IPS DF 4.7 (cell line): ENCODE measurements around the gene CCDC136.

Experiments
- DNase-seq: peaks from one replicate; pipeline ENCODE4 v3.0.0-alpha.2; 2013; ENCODE audit warnings: low spot score; ENCODE audit errors: extremely low read depth

The CCDC136 gene

GRCh38 chr7:128843938-128844621 lies 52.3 kb downstream of the CCDC136 start:
- no peak for DNase-seq

DNA sequence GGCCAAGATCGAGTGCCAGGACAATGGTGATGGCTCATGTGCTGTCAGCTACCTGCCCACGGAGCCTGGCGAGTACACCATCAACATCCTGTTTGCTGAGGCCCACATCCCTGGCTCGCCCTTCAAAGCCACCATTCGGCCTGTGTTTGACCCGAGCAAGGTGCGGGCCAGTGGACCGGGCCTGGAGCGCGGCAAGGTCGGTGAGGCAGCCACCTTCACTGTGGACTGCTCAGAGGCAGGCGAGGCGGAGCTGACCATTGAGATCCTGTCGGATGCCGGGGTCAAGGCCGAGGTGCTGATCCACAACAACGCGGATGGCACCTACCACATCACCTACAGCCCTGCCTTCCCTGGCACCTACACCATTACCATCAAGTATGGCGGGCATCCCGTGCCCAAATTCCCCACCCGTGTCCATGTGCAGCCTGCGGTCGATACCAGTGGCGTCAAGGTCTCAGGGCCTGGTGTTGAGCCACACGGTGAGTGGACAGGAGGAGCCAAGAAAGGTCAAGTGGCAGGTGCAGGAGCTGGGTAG lies 53.1 kb downstream of the CCDC136 start:
- no peak for DNase-seq

DNA sequence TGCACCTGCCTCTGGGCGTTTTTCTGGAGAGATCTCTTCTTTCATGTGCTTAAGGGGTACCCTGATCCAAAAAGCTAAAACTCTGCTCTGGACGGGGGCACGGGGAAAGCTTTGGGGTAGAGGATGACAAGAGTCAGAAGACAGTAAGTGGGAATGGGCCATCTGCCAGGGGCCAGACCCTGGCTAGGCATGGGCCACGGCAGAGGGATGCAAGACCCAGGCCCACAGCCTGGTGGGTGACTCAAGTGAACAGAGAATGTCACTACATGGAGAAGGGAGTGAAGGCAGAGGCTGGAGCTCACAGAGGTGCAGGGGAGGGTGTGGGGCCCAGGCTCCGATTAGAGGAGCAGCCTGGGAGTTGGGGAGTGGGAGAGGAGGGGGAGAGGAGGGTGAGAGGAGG lies 53.7 kb downstream of the CCDC136 start:
- no peak for DNase-seq

DNA sequence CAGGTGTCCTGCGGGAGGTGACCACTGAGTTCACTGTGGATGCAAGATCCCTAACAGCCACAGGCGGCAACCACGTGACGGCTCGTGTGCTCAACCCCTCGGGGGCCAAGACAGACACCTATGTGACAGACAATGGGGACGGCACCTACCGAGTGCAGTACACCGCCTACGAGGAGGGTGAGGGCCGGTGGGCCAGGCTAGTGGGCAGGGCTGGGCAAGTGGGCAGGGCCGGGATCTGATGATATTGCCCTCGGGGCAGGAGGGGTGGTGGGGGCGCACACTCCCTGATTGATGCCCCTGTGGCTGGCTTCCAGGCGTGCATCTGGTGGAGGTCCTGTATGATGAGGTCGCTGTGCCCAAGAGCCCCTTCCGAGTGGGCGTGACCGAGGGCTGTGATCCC lies 54.2 kb downstream of the CCDC136 start:
- no peak for DNase-seq

DNA sequence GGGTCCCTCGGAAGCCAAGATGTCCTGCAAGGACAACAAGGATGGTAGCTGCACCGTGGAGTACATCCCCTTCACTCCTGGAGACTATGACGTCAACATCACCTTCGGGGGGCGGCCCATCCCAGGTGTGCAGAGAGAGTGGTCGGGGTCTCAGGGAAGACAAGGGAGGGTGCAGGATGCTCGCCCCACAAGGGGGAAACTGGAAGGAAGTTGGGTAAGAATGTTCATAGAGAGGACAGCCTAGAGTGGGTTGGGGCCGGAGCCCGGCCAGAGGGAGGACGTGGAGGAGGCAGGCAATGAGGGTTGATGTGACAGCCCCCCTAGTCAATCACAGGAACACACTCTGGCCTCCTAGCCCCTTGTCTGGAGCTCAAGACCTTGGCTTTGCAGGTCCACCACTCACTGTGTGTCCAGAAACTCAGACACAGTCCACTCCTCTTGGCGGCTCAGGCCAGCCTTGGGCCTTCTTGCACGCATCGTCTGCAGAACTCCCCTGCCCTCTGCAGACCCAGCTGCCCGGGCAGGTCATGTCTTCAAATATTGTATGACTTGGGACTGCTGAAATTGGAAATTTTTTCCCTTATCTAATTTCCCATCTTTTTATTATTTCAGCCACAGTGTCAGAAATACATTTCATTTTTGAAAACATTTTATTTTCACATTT lies 55.1 kb downstream of the CCDC136 start:
- DNase-seq: no peak

DNA sequence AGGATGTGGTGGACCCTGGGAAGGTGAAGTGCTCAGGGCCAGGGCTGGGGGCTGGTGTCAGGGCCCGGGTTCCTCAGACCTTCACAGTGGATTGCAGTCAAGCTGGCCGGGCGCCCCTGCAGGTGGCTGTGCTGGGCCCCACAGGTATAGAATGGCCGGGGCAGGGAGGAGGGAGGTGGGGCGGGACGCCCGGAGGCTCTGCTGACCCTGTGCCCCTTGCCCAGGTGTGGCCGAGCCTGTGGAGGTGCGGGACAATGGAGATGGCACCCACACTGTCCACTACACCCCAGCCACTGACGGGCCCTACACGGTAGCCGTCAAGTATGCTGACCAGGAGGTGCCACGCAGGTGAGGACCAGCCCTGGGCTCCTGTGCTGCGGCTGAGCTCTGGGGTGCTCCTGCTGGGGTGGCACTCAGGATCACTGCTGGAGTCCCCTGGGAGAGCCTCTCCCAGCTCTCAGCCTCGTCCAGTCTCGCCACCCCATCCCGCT lies 56.0 kb downstream of the CCDC136 start:
- no peak for DNase-seq

DNA sequence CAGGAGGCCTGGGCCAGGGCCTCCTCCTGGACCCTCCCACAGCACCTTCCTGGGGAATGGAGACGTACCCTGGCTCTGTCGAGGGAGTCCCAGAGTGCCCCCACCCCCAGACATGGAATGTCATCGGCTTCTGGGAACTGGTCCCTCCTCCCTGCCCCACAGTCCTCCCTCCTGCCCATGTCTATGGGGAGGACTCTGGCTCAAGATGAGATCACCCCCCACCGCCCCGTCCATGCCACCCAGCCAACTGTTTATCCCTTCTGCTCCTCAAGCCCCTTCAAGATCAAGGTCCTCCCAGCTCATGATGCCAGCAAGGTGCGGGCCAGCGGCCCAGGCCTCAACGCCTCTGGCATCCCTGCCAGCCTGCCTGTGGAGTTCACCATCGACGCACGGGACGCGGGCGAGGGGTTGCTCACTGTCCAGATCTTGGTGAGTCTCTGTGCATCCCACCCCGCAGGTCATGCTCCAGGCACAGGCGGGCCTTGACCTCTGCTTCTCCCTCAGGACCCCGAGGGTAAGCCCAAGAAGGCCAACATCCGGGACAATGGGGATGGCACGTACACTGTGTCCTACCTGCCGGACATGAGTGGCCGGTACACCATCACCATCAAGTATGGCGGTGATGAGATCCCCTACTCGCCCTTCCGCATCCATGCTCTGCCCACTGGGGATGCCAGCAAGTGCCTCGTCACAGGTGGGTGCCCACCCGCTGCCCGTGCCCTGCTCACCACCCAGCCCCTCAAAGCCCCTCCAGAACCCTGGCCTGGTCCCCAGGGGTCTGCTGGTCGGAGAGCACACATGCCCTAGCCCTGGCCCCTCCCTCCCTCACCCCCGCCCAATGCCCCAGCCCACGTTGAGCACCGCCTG lies 56.8 kb downstream of the CCDC136 start:
- no peak for DNase-seq

DNA sequence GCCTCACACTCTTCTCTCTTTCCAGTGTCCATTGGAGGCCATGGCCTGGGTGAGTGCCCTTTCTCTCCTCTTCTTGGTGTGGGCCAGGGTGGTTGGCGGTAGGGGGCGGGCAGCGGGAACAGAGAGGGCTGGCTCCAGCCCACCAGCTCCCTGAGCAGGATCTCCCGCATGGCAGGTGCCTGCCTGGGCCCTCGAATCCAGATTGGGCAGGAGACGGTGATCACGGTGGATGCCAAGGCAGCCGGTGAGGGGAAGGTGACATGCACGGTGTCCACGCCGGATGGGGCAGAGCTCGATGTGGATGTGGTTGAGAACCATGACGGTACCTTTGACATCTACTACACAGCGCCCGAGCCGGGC lies 57.4 kb downstream of the CCDC136 start:
- no peak for DNase-seq

DNA sequence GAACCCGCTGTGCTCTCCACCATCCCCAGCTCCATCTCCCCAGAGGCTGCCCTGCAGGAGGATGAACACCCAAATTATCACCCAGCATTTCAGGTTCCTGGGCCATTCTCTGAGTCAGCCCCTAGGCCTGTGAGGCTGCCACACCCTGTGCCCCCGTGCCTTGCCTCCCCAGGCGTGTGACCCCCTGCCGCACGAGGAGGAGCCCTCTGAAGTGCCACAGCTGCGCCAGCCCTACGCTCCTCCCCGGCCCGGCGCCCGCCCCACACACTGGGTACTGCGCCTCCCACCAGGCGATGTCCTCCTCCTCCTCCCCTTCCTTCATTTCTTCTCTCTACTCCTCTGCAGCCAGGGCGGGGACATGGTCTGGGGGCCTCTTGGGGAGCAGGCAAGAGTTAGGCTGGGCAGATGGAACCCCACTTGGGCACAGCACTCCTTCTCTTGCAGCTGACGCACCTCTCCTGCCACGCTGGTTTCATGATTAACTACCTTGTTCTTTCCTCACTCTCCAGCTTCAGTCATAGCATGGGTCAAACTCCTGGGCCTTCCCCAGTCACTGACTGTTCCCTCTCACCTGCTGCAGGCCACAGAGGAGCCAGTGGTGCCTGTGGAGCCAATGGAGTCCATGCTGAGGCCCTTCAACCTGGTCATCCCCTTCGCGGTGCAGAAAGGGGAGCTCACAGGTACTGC lies 58.2 kb downstream of the CCDC136 start:
- DNase-seq: no peak

DNA sequence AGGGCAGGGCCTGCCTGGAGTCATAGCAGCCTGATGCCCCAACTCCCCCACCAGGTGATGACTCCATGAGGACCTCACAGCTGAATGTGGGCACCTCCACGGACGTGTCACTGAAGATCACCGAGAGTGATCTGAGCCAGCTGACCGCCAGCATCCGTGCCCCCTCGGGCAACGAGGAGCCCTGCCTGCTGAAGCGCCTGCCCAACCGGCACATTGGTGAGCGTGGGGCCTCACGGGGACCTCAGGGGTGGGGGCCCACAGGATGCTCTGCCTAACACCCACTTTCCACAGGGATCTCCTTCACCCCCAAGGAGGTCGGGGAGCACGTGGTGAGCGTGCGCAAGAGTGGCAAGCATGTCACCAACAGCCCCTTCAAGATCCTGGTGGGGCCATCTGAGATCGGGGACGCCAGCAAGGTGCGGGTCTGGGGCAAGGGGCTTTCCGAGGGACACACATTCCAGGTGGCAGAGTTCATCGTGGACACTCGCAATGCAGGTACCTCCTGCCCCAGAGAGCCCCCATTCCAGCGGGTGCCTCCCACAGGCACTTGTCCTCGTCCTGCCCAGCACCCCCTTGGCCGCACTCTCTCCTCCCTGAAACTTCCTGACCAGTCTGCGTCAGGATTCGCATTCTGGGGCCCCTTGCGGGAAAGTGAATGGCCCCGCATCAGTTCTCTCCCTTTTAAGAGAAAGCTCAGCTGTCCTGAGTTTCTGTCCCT lies 60.9 kb downstream of the CCDC136 start:
- DNase-seq: no peak

DNA sequence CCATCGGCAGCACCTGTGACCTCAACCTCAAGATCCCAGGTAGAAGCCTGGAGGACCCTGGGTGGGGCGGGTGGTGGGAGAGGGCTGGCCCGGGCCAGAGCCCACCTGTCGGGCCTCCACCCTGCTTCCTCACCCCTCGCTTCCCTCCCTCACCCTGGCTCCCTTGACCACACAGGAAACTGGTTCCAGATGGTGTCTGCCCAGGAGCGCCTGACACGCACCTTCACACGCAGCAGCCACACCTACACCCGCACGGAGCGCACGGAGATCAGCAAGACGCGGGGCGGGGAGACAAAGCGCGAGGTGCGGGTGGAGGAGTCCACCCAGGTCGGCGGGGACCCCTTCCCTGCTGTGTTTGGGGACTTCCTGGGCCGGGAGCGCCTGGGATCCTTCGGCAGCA lies 62.0 kb downstream of the CCDC136 start:
- no peak for DNase-seq

DNA sequence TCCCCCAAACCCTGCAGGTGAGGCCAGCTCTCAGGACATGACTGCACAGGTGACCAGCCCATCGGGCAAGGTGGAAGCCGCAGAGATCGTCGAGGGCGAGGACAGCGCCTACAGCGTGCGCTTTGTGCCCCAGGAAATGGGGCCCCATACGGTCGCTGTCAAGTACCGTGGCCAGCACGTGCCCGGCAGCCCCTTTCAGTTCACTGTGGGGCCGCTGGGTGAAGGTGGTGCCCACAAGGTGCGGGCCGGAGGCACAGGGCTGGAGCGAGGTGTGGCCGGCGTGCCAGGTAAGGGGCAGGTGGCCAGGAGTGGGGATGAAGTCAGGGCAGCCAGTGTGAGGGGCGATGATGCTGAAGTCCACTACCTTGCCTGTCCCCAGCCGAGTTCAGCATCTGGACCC lies 62.6 kb downstream of the CCDC136 start:
- DNase-seq: no peak

DNA sequence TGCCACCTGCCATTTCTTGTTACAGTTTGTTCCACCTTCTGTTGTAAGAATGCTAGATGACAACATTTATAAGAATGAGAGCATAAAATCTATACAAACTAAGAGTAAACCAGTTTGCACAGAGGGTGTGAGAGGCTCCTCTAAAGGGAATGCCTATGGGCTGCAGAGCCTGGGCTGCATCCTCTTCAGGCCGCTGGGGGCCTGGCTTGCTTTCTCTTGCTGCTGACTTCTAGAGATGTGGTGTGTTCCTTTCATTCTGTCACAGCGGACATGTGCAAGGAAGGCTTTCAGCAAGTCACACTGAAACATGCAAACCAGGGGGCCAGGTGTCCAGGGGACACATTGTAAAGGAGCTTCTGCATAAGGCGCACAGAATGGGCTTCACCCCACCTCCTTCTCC lies 63.8 kb downstream of the CCDC136 start:
- no peak for DNase-seq

- no peak for DNase-seq
These were observed 64.4 kb downstream of the CCDC136 start for GRCh38 chr7:128856001-128856718.

- no peak for DNase-seq
These were observed 66.8 kb downstream of the CCDC136 start for GRCh38 chr7:128858380-128859231.

- DNase-seq: no peak
These were observed 67.7 kb downstream of the CCDC136 start for GRCh38 chr7:128859232-128860157.

DNA sequence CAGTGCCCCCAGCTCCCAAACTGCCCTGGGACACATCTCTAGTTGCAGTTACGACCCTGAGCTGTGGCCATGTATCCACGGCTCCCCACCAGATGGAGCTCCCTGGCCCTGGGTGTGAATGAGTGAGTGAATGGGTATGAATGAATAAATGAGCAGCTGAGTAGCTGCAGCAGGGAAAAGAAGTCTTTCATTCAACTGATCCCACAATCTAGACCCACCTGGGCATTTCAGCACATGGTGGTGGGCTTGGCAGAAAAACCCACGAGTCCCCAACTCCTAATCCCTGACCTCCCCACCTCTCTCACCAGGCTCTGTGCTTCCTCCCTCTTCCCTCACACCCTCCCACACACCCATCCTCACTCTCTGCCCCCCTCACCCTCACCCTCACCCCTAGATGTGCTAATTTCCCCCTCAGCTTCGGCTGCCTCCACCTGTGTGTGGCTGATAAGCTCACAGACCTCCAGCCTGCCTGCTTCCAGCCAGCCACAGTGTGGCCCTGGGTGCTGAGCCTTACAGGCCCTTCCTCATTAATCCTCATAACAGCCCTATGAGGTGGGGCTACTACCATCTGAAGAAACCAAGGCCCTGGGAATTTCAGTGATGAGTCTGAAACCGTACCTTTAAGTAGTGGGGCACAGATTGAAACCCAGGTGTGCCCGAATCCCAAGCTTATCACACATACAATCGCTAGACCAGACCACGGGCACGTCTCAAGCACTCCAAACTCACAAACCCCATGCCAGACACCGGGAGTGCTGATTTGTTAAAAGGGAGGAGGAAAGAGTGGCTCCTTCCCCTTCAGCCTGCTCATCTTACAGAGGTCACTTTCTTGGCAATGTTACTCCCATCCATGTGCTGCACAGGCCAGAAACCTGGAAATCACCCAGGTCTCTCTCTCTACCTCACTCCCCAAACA lies 68.6 kb downstream of the CCDC136 start:
- no peak for DNase-seq
